C4-2B (cell line): ENCODE results near the gene NIT2.
"Not testable (repeated sequence)": the region's sequence is repeated elsewhere in the genome, so short reads cannot be mapped to it uniquely, and the experiment has no call there.

Experiments used
- ZFX ChIP-seq: fragments of 450-650 bp; IDR thresholded peaks from 2 replicates; pipeline ENCODE4 v1.6.1; 2017
- TF ChIP-seq, protein P1 (sequence below): fragments of 450-650 bp; conservative IDR thresholded peaks from 2 replicates; pipeline ENCODE4 v1.5.1; 2017; ENCODE audit warnings: mild to moderate bottlenecking

DNA sequence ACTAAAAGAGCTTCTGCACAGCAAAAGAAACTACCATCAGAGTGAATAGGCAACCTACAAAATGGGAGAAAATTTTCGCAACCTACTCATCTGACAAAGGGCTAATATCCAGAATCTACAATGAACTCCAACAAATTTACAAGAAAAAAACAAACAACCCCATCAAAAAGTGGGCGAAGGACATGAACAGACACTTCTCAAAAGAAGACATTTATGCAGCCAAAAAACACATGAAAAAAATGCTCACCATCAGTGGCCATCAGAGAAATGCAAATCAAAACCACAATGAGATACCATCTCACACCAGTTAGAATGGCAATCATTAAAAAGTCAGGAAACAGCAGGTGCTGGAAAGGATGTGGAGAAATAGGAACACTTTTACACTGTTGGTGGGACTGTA, 17.2 kb downstream of the NIT2 start:
- TF ChIP-seq, protein P1, sequence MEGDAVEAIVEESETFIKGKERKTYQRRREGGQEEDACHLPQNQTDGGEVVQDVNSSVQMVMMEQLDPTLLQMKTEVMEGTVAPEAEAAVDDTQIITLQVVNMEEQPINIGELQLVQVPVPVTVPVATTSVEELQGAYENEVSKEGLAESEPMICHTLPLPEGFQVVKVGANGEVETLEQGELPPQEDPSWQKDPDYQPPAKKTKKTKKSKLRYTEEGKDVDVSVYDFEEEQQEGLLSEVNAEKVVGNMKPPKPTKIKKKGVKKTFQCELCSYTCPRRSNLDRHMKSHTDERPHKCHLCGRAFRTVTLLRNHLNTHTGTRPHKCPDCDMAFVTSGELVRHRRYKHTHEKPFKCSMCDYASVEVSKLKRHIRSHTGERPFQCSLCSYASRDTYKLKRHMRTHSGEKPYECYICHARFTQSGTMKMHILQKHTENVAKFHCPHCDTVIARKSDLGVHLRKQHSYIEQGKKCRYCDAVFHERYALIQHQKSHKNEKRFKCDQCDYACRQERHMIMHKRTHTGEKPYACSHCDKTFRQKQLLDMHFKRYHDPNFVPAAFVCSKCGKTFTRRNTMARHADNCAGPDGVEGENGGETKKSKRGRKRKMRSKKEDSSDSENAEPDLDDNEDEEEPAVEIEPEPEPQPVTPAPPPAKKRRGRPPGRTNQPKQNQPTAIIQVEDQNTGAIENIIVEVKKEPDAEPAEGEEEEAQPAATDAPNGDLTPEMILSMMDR = not testable (repeated sequence)
- TF ChIP-seq ZFX = not testable (repeated sequence)
